Mesenchymal stem cell (in vitro differentiated cells and primary cell): ENCODE measurements around the gene CTBS. TPM values are rescaled to one million over a fixed set of nuclear protein-coding genes. Genes with fewer than 3 reads are reported as not detected.

Experiments
- DNase-seq: peaks from one replicate; pipeline ENCODE4 v3.0.0-alpha.2; 2013
- H2AFZ ChIP-seq: one replicate; pipeline ENCODE4 v1.6.1; 2013; ENCODE audit warnings: low read depth, mild to moderate bottlenecking, control low read depth, inconsistent platforms, low read length, moderate library complexity
- H2AK5ac ChIP-seq: 2 replicates; pipeline ENCODE4 v1.6.1; 2013; ENCODE audit warnings: low read length, moderate library complexity, mild to moderate bottlenecking, inconsistent platforms; ENCODE audit not compliant: severe bottlenecking
- H2BK120ac ChIP-seq: one replicate; pipeline ENCODE4 v1.6.1; 2013; ENCODE audit warnings: low read depth, mild to moderate bottlenecking, inconsistent platforms, low read length, moderate library complexity
- H2BK12ac ChIP-seq, 2 experiments: one replicate each; pipeline ENCODE4 v1.6.1; 2013; ENCODE audit warnings: inconsistent platforms in 2 of 2, low read length in 2 of 2, mild to moderate bottlenecking in 2 of 2, moderate library complexity in 2 of 2, control low read depth in 1 of 2
- H2BK15ac ChIP-seq: one replicate; pipeline ENCODE4 v1.6.1; 2013; ENCODE audit warnings: mild to moderate bottlenecking, low read depth, inconsistent platforms; ENCODE audit not compliant: poor library complexity, severe bottlenecking
- H2BK5ac ChIP-seq: 2 replicates; pipeline ENCODE4 v1.6.1; 2013; ENCODE audit warnings: low read depth, mild to moderate bottlenecking, low read length, control low read depth, inconsistent platforms; ENCODE audit not compliant: poor library complexity, severe bottlenecking
- H3K14ac ChIP-seq, 2 experiments: one replicate each; pipeline ENCODE4 v1.6.1; 2013; ENCODE audit warnings: inconsistent platforms in 2 of 2, low read length in 2 of 2, control low read depth in 1 of 2, mild to moderate bottlenecking in 1 of 2, moderate library complexity in 1 of 2
- H3K18ac ChIP-seq, 2 experiments: one replicate each; pipeline ENCODE4 v1.6.1; 2013; ENCODE audit warnings: inconsistent platforms in 2 of 2, low read length in 2 of 2, control low read depth in 1 of 2, low read depth in 1 of 2, mild to moderate bottlenecking in 1 of 2
- H3K23ac ChIP-seq, 2 experiments: one replicate each; pipeline ENCODE4 v1.6.1; 2013; ENCODE audit warnings: inconsistent platforms in 2 of 2, low read length in 2 of 2, mild to moderate bottlenecking in 2 of 2, moderate library complexity in 2 of 2, control low read depth in 1 of 2
- H3K27ac ChIP-seq: 2 replicates; pipeline ENCODE4 v1.5.1; 2013; ENCODE audit warnings: mild to moderate bottlenecking, moderate library complexity, low read length, control low read depth, inconsistent platforms; ENCODE audit not compliant: poor library complexity, severe bottlenecking
- H3K27me3 ChIP-seq, 2 experiments: 2 replicates each; pipeline versions ENCODE4 v1.6.1 to v1.7.0; 2013; ENCODE audit warnings: low read length in 2 of 2, mild to moderate bottlenecking in 2 of 2, moderate library complexity in 2 of 2, control low read depth in 1 of 2, inconsistent platforms in 1 of 2; ENCODE audit not compliant: control insufficient read depth in 1 of 2, insufficient read depth in 1 of 2
- H3K36me3 ChIP-seq, 2 experiments: 2 replicates each; pipeline versions ENCODE4 v1.6.1 to v1.7.0; 2013; ENCODE audit warnings: low read length in 2 of 2, control low read depth in 1 of 2, inconsistent platforms in 1 of 2, low read depth in 1 of 2, mild to moderate bottlenecking in 1 of 2; ENCODE audit not compliant: insufficient read depth in 2 of 2, control insufficient read depth in 1 of 2
- H3K4ac ChIP-seq, 2 experiments: one replicate each; pipeline ENCODE4 v1.6.1; 2013; ENCODE audit warnings: inconsistent platforms in 2 of 2, low read length in 2 of 2, mild to moderate bottlenecking in 2 of 2, moderate library complexity in 2 of 2, control low read depth in 1 of 2, low read depth in 1 of 2
- H3K4me1 ChIP-seq: 2 replicates; pipeline ENCODE4 v1.6.1; 2013; ENCODE audit warnings: low read depth, low read length, control low read depth; ENCODE audit not compliant: control insufficient read depth, insufficient read depth
- H3K4me2 ChIP-seq: 2 replicates; pipeline ENCODE4 v1.6.1; 2013; ENCODE audit warnings: low read length, mild to moderate bottlenecking, inconsistent platforms; ENCODE audit not compliant: poor library complexity, severe bottlenecking
- H3K4me3 ChIP-seq, 2 experiments: 2 replicates each; pipeline versions ENCODE4 v1.5.1 to v1.7.0; 2013; ENCODE audit warnings: low read length in 2 of 2, mild to moderate bottlenecking in 2 of 2, control low read depth in 1 of 2, low read depth in 1 of 2; ENCODE audit not compliant: insufficient read depth in 1 of 2
- H3K79me1 ChIP-seq: replicated peaks from 2 replicates; pipeline ENCODE4 v1.6.1; 2013; ENCODE audit warnings: mild to moderate bottlenecking, control low read depth, low read length, inconsistent platforms; ENCODE audit not compliant: poor library complexity, severe bottlenecking
- H3K9ac ChIP-seq: 2 replicates; pipeline ENCODE4 v1.7.0; 2013; ENCODE audit warnings: mild to moderate bottlenecking, low read length, moderate library complexity
- H3K9me3 ChIP-seq: 2 replicates; pipeline ENCODE4 v1.7.0; 2013; ENCODE audit warnings: mild to moderate bottlenecking, low read length; ENCODE audit not compliant: control insufficient read depth
- H4K8ac ChIP-seq: one replicate; pipeline ENCODE4 v1.6.1; 2013; ENCODE audit warnings: inconsistent platforms, mild to moderate bottlenecking, low read length, moderate library complexity
- H4K91ac ChIP-seq: one replicate; pipeline ENCODE4 v1.6.1; 2013; ENCODE audit warnings: mild to moderate bottlenecking, low read length, inconsistent platforms
- WGBS: methylation state at CpG from one replicate; pipeline ENCODE4 v1.1.7; 2013; ENCODE audit warnings: mixed read lengths; 5-methylcytosine and 5-hydroxymethylcytosine counted together
- polyA plus RNA-seq, 2 experiments: library from polyadenylated mRNA; stranded (reverse); fragments of 200-250 nt; gene quantifications; one replicate each; pipeline ENCODE4 v1.2.3, GENCODE V29; 2013

Gene CTBS, protein sequence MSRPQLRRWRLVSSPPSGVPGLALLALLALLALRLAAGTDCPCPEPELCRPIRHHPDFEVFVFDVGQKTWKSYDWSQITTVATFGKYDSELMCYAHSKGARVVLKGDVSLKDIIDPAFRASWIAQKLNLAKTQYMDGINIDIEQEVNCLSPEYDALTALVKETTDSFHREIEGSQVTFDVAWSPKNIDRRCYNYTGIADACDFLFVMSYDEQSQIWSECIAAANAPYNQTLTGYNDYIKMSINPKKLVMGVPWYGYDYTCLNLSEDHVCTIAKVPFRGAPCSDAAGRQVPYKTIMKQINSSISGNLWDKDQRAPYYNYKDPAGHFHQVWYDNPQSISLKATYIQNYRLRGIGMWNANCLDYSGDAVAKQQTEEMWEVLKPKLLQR
- polyA plus RNA-seq (2013, experiment 1 of 2), result 22.5 TPM
- 24.9 TPM for polyA plus RNA-seq (2013, experiment 2 of 2)

DNA sequence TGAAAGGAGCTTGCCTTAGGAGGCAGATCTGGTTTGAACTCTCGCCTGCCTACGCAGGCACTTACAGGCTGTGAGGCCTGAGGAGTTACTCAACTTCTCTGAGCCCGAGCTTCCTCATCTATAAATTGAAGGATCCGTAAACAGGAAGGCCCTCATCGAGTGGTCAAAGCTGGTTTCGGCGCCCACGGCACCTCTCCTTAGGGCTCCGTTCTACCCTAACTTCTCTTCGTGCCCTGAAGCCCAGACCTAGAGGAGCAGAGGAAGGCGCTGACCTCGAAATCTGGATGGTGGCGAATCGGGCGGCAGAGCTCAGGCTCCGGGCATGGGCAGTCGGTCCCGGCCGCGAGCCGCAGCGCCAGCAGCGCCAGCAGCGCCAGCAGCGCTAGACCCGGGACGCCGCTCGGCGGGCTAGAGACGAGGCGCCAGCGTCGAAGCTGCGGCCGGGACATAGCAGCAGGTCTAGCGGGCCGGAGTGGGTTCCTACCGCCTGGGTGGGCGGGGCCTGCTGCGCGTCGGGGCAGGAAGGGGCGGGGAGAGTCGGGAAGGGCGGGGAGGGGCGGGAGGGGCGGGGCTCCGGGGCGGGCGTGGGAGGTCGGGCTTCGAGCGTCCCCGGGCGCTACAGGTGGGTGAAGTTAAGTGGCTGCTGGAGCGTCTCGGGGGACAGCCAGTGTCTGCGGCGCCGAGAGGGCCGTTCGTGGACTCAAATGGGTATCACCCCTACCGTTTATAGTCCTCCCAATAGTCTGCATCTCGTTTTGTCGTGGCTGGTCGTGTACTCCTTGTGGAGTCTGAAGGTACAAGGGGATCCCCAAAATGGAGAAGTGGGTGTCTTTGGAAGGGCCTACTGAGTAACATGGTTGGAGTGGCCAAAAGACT, at the start of gene CTBS:
TSS of gene CTBS (minus strand) at position 474 of the 876 bp plus-strand sequence. CDS start at position 449, 25 bp downstream.
- Histone ChIP-seq H4K8ac (peak within 1 kb of the TSS; percentile 78), H3K36me3 (peaks cover 0 to 21% of the 10 kb centered on the region in 2 experiments), H3K27ac (peak within 1 kb of the TSS; percentile 91), H2BK12ac (peak within 1 kb of the TSS; percentile 18 to 29), H2AK5ac (peak within 1 kb of the TSS; percentile 70), H2AFZ (peak within 1 kb of the TSS; percentile 46), H3K23ac (peak within 1 kb of the TSS in 1 of 2 experiments; percentile 46), H4K91ac (peak within 1 kb of the TSS; percentile 99), H3K18ac (peak within 1 kb of the TSS; percentile 92 to 94), H3K4me2 (peak within 1 kb of the TSS; percentile 60), H3K9me3 (no peaks in the 10 kb centered on the region), H3K4me1 (peaks cover 3% of the 10 kb centered on the region), H2BK120ac (peak within 1 kb of the TSS; percentile 69), H3K14ac (peak within 1 kb of the TSS in 1 of 2 experiments; percentile 50), H3K27me3 (no peaks in the 10 kb centered on the region), H3K9ac (peak within 1 kb of the TSS; percentile 96), H2BK15ac (no peak within 1 kb of the TSS), H3K79me1 (peaks cover 11% of the 10 kb centered on the region), H3K4me3 (peak within 1 kb of the TSS; percentile 77 to 84), H3K4ac (peak within 1 kb of the TSS; percentile 69 to 79), H2BK5ac (peak within 1 kb of the TSS; percentile 48)
- WGBS, result 4% methylated on average over 33 of the region's 67 CpGs
- DNase-seq, result peak; percentile 93

DNA sequence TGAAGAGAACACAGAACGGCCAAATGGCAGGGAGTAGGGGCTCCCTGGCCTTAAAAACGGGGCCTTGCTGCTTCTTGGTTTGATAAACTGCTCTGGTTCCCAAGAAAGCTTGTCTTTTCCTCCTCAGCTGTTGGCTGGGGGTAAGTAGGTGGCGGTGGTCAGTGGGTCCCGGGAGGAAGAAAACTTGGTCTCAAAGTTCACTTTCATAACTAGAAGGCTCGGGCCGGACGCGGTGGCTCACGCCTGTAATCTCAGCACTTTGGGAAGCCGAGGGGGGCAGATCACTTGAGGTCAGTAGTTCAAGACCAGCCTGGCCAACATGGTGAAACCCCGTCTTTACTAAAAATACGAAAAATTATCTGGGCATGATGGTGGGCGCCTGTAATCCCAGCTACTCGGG, 47.3 kb upstream of the CTBS start:
- H3K79me1 ChIP-seq, result no peaks in the 10 kb centered on the region
- no peak for DNase-seq
- no peak overlapping the region for H3K4me3 ChIP-seq
- H3K18ac ChIP-seq, result no peak overlapping the region
- H3K27me3 ChIP-seq, result no peaks in the 10 kb centered on the region
- H3K27ac ChIP-seq, result no peak overlapping the region
- no peak overlapping the region for H2BK5ac ChIP-seq
- no peaks in the 10 kb centered on the region for H3K36me3 ChIP-seq
- H3K4ac ChIP-seq, result no peak overlapping the region
- H4K8ac ChIP-seq, result no peak overlapping the region
- H2AK5ac ChIP-seq, result no peak overlapping the region
- H3K9ac ChIP-seq, result peak overlapping the region; percentile 88
- no peak overlapping the region for H2BK12ac ChIP-seq
- H3K9me3 ChIP-seq, result no peaks in the 10 kb centered on the region
- H3K4me2 ChIP-seq, result no peak overlapping the region
- WGBS, result 92% methylated on average over 14 of the region's 14 CpGs
- peaks cover 4% of the 10 kb centered on the region for H3K4me1 ChIP-seq
- no peak overlapping the region for H4K91ac ChIP-seq
- H2BK120ac ChIP-seq, result no peak overlapping the region
- peak overlapping the region; percentile 63 for H2BK15ac ChIP-seq
- H2AFZ ChIP-seq, result no peak overlapping the region
- no peak overlapping the region for H3K23ac ChIP-seq
- H3K14ac ChIP-seq, result no peak overlapping the region

DNA sequence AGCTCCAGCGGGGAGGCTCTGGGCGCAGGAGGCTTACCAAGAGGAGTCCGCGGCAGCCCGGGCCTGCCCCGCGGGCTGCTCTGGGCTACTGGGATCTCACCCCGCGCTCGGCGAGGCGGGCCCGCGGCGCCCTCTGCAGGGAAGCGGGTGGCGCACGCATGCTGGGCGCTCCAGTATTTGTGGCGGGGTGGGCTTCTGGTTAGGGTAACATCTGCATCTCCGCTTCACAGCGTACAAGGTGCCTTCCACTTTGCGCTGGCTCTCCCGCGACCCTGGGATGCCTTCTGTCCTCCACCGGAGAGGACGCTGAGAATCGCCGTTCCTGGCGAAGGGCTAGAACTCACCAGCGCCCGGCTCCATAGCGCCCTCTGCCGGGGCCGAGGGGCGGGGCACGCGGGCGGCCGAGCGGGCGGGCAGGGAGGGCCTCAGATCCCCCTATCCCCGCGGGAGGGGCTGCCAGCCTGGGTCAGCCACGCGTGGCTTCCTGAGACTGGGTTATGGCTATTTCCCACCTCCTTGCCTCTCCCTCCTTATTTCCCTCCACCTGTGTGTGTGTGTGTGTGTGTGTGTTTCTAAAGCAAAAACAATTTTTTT, 46.6 kb upstream of the CTBS start:
- no peak overlapping the region for H2AK5ac ChIP-seq
- peak overlapping the region; percentile 77 to 80 for H2BK12ac ChIP-seq
- H2BK5ac ChIP-seq, result no peak overlapping the region
- peak overlapping the region in 1 of 2 experiments; percentile 83 for H3K14ac ChIP-seq
- H2AFZ ChIP-seq, result peak overlapping the region; percentile 91
- no peak overlapping the region for H3K23ac ChIP-seq
- peak; percentile 78 for DNase-seq
- peak overlapping the region; percentile 92 for H4K8ac ChIP-seq
- H3K9ac ChIP-seq, result peak overlapping the region; percentile 88
- peak overlapping the region; percentile 41 to 83 for H3K18ac ChIP-seq
- H3K4me2 ChIP-seq, result peak overlapping the region; percentile 82
- H3K4ac ChIP-seq, result peak overlapping the region in 1 of 2 experiments; percentile 81
- H3K4me1 ChIP-seq, result peaks cover 4% of the 10 kb centered on the region
- peak overlapping the region; percentile 89 for H2BK120ac ChIP-seq
- H3K27me3 ChIP-seq, result no peaks in the 10 kb centered on the region
- no peaks in the 10 kb centered on the region for H3K9me3 ChIP-seq
- H3K27ac ChIP-seq, result no peak overlapping the region
- peak overlapping the region; percentile 48 for H2BK15ac ChIP-seq
- peak overlapping the region; percentile 77 to 82 for H3K4me3 ChIP-seq
- no peaks in the 10 kb centered on the region for H3K36me3 ChIP-seq
- H4K91ac ChIP-seq, result peak overlapping the region; percentile 68
- H3K79me1 ChIP-seq, result no peaks in the 10 kb centered on the region
- 8% methylated on average over 42 of the region's 46 CpGs for WGBS
